HepG2 (cell line): ENCODE results near the gene ALDH3A1. TPM values are rescaled to one million over a fixed set of nuclear protein-coding genes. Genes with fewer than 3 reads are reported as not detected.

ENCODE experiments used
- ATAC-seq: fragments of 200-7000 bp; cut with Tn5 transposase; 3 replicates; pipeline ENCODE4 v1.9.1; 2020; ENCODE audit warnings: mild to moderate bottlenecking, moderate library complexity
- BruUV-seq: library from RNA; stranded (reverse); fragments of 400-500 nt; replicated peaks from 2 replicates; lab custom pipeline; 2021; lab: Mats Ljungman, UMichigan
- CTCF ChIA-PET: fragments of 300-600 bp; formaldehyde crosslinking; extraction: SDS; loops from one replicate; lab custom pipeline; 2021; ENCODE audit warnings: low total read pairs, inconsistent platforms, low intra/inter-chr PET ratio; lab: Yijun Ruan, JAX
- POLR2A ChIA-PET: fragments of 350-600 bp; sonication (Branson Sonifier 250); formaldehyde crosslinking; loops from one replicate; lab custom pipeline; 2020; ENCODE audit warnings: antibody characterized with exemption, inconsistent platforms; lab: Yijun Ruan, JAX
- DNase-seq: peaks from one replicate; pipeline ENCODE4 v3.0.0-alpha.2; 2015; ENCODE audit warnings: low spot score
- FAIRE-seq: peaks from 3 replicates; lab custom pipeline; 2011; peaks lifted over from hg19 to GRCh38; lab: Jason Lieb, UNC
- H2AFZ ChIP-seq: one replicate; pipeline ENCODE4 v1.6.1; 2011; ENCODE audit warnings: low read length, inconsistent platforms
- H3K27ac ChIP-seq: fragments of 300-600 bp; 3 replicates; pipeline ENCODE4 v1.8.0; 2011; ENCODE audit warnings: mixed run types, mild to moderate bottlenecking, mixed read lengths, low read length, inconsistent platforms; ENCODE audit not compliant: insufficient read depth; ENCODE audit errors: extremely low read length
- H3K27me3 ChIP-seq, 2 experiments: fragments of 200-600 bp in 1 of 2; 2 replicates in 1 of 2; 3 replicates in 1 of 2; pipeline versions ENCODE4 v1.6.0 to v1.8.0; 2011; ENCODE audit warnings: low read length in 2 of 2, mild to moderate bottlenecking in 2 of 2, moderate library complexity in 2 of 2, inconsistent platforms in 1 of 2; ENCODE audit not compliant: insufficient read depth in 2 of 2, control insufficient read depth in 1 of 2
- H3K36me3 ChIP-seq, 2 experiments: fragments of 200-600 bp in 1 of 2; replicated peaks in 1 of 2; 2 replicates in 1 of 2; 3 replicates in 1 of 2; pipeline versions ENCODE4 v1.5.1 to v1.8.0; 2011; ENCODE audit warnings: low read length in 2 of 2, inconsistent platforms in 1 of 2; ENCODE audit not compliant: insufficient read depth in 2 of 2, control insufficient read depth in 1 of 2
- H3K4me1 ChIP-seq: 2 replicates; pipeline ENCODE4 v1.5.1; 2012; ENCODE audit warnings: low read length, inconsistent platforms; ENCODE audit not compliant: insufficient read depth
- H3K4me2 ChIP-seq: 2 replicates; pipeline ENCODE4 v1.6.0; 2011; ENCODE audit warnings: low read depth, low read length, inconsistent platforms
- H3K4me3 ChIP-seq, 3 experiments: fragments of 200-600 bp in 1 of 3; sonication (generic), shearing (Covaris generic) in 1 of 3; replicated peaks in 1 of 3; 2 replicates each; pipeline ENCODE4 v1.5.1; 2011 to 2016; ENCODE audit warnings: low read length in 3 of 3, inconsistent platforms in 2 of 3, low read depth in 2 of 3, mild to moderate bottlenecking in 2 of 3, control low read depth in 1 of 3, mixed read lengths in 1 of 3; ENCODE audit not compliant: insufficient read depth in 1 of 3
- H3K79me2 ChIP-seq: one replicate; pipeline ENCODE4 v1.6.1; 2011; ENCODE audit warnings: low read length, inconsistent platforms; ENCODE audit not compliant: insufficient read depth
- H3K9ac ChIP-seq: 2 replicates; pipeline ENCODE4 v1.6.0; 2011; ENCODE audit warnings: mild to moderate bottlenecking, low read depth, low read length, inconsistent platforms; ENCODE audit not compliant: insufficient read depth
- H3K9me3 ChIP-seq: 2 replicates; pipeline ENCODE4 v1.5.1; 2012; ENCODE audit warnings: mild to moderate bottlenecking, low read length
- H4K20me1 ChIP-seq: 2 replicates; pipeline ENCODE4 v1.6.0; 2011; ENCODE audit warnings: inconsistent platforms, mild to moderate bottlenecking, low read length, moderate library complexity; ENCODE audit not compliant: insufficient read depth
- KDM6A ChIP-seq: IDR thresholded peaks from 2 replicates; pipeline ENCODE4 v1.6.1; 2016; ENCODE audit warnings: low read depth
- WGBS: methylation state at CpG from one replicate; pipeline ENCODE4 v1.1.6; 2017; ENCODE audit warnings: low lambda C conversion rate; 5-methylcytosine and 5-hydroxymethylcytosine counted together
- in situ Hi-C: cut with HindIII; loops from 2 replicates; pipeline ENCODE4 v1.10.0; 2017; ENCODE audit warnings: low pct_unique_long_range_greater_than_20kb; ENCODE audit not compliant: extremely low pct_ligation_motif_present
- intact Hi-C: fragments of 100-400 bp; cut with micrococcal nuclease; formaldehyde crosslinking; loops from one replicate; pipeline ENCODE4 v1.10.0; 2022; ENCODE audit not compliant: unreplicated experiment
- polyA plus RNA-seq, 8 experiments: library from polyadenylated mRNA; depleted of rRNA in 3 of 8; stranded (reverse) in 7 of 8; unstranded in 1 of 8; fragments of >200 nt; fragmentation: Illumina TruSeq in 4 of 8; extraction: Trizol in 4 of 8; gene quantifications; 2 replicates each; pipeline versions ENCODE4 v1.2.1 to v1.2.3, GENCODE V29; 2011 to 2016; ENCODE audit warnings: low read depth in 4 of 8, missing spikeins in 1 of 8, mixed read lengths in 1 of 8; ENCODE audit not compliant: insufficient read depth in 1 of 8
- total RNA-seq, 5 experiments: library from RNA; depleted of rRNA; stranded (reverse); fragments of >200 nt; fragmentation: Illumina TruSeq; extraction: Trizol; gene quantifications; 2 replicates each; pipeline ENCODE4 v1.2.3, GENCODE V29; 2016; ENCODE audit warnings: low read depth in 1 of 5
- TF ChIP-seq, protein P1 (sequence below): sonication (generic); formaldehyde crosslinking; IDR thresholded peaks from 2 replicates; pipeline ENCODE4 v1.5.1; 2020; ENCODE audit warnings: mild to moderate bottlenecking, missing genetic modification reagents, moderate library complexity
- TF ChIP-seq, protein P2 (sequence below): sonication (generic); formaldehyde crosslinking; IDR thresholded peaks from 2 replicates; pipeline ENCODE4 v1.5.0; 2020; ENCODE audit warnings: missing genetic modification reagents
- TF ChIP-seq, protein P3 (sequence below): sonication (generic); formaldehyde crosslinking; IDR thresholded peaks from 2 replicates; pipeline ENCODE4 v1.4.0; 2020; ENCODE audit warnings: missing genetic modification reagents

The ALDH3A1 gene
- total and polyA plus RNA-seq, 2 of the 13 experiments (the other 11 are each of a cell fraction or from before 2014, with no cell fraction given) = 0.07 to 0.62 TPM

DNA sequence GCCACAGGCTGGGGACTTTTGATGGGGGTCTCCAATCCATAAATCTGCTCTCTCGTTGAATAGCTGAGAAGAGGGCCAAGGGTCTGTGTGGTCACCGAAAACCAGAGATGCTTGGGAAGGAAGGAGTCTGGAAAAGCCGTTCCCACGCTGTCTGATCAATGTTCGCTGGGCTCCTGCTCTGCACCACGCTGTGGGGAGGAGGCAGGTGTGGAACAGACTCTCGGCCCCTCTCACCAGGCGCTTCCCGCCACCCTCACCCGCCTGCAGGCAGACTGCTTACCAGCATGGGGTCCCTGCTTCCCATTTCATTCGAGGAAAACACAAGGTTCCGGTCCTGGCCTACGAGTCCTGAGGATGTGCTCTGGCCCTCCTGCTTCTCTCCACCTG lies 702 bp upstream of the ALDH3A1 start:
- Histone ChIP-seq H3K9ac (no peak overlapping the region), H3K4me1 (peaks cover 64% of the 10 kb centered on the region), H3K79me2 (no peaks in the 10 kb centered on the region), H3K4me2 (peak overlapping the region; percentile 87), H3K4me3 (peak overlapping the region in 2 of 3 experiments; percentile 20 to 39; a peak in 2 of 6 replicates), H3K36me3 (no peaks in the 10 kb centered on the region), H4K20me1 (no peaks in the 10 kb centered on the region), H2AFZ (no peak overlapping the region), H3K9me3 (no peaks in the 10 kb centered on the region), H3K27me3 (no peaks in the 10 kb centered on the region), H3K27ac (no peak overlapping the region)
- ATAC-seq = peak; percentile 10; the same call in 2 of the 3 replicates
- DNase-seq = no peak
- POLR2A ChIA-PET = interaction anchor here (0.5 to 1.8 kb wide), 5 partner anchors 13 to 212 kb away, joined by 3 to 6 read pairs (median 4); partner anchors contain the start of gene ALDH3A2
- 82% methylated on average over 8 of the region's 13 CpGs for WGBS
- FAIRE-seq = no peak
- intact Hi-C loops = no loop called here
- no TSS peak for BruUV-seq
- in situ Hi-C loops = no loop called here
- CTCF ChIA-PET = no interaction called here
- TF ChIP-seq, protein P1, sequence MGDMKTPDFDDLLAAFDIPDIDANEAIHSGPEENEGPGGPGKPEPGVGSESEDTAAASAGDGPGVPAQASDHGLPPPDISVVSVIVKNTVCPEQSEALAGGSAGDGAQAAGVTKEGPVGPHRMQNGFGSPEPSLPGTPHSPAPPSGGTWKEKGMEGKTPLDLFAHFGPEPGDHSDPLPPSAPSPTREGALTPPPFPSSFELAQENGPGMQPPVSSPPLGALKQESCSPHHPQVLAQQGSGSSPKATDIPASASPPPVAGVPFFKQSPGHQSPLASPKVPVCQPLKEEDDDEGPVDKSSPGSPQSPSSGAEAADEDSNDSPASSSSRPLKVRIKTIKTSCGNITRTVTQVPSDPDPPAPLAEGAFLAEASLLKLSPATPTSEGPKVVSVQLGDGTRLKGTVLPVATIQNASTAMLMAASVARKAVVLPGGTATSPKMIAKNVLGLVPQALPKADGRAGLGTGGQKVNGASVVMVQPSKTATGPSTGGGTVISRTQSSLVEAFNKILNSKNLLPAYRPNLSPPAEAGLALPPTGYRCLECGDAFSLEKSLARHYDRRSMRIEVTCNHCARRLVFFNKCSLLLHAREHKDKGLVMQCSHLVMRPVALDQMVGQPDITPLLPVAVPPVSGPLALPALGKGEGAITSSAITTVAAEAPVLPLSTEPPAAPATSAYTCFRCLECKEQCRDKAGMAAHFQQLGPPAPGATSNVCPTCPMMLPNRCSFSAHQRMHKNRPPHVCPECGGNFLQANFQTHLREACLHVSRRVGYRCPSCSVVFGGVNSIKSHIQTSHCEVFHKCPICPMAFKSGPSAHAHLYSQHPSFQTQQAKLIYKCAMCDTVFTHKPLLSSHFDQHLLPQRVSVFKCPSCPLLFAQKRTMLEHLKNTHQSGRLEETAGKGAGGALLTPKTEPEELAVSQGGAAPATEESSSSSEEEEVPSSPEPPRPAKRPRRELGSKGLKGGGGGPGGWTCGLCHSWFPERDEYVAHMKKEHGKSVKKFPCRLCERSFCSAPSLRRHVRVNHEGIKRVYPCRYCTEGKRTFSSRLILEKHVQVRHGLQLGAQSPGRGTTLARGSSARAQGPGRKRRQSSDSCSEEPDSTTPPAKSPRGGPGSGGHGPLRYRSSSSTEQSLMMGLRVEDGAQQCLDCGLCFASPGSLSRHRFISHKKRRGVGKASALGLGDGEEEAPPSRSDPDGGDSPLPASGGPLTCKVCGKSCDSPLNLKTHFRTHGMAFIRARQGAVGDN (CRISPR knock-in tag) = 0 out of 2 replicates have a peak, but pooled peaks have one; percentile 4
- TF ChIP-seq, protein P2, sequence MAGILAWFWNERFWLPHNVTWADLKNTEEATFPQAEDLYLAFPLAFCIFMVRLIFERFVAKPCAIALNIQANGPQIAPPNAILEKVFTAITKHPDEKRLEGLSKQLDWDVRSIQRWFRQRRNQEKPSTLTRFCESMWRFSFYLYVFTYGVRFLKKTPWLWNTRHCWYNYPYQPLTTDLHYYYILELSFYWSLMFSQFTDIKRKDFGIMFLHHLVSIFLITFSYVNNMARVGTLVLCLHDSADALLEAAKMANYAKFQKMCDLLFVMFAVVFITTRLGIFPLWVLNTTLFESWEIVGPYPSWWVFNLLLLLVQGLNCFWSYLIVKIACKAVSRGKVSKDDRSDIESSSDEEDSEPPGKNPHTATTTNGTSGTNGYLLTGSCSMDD (CRISPR knock-in tag) = no peak
- TF ChIP-seq KDM6A = no peak
- TF ChIP-seq, protein P3, sequence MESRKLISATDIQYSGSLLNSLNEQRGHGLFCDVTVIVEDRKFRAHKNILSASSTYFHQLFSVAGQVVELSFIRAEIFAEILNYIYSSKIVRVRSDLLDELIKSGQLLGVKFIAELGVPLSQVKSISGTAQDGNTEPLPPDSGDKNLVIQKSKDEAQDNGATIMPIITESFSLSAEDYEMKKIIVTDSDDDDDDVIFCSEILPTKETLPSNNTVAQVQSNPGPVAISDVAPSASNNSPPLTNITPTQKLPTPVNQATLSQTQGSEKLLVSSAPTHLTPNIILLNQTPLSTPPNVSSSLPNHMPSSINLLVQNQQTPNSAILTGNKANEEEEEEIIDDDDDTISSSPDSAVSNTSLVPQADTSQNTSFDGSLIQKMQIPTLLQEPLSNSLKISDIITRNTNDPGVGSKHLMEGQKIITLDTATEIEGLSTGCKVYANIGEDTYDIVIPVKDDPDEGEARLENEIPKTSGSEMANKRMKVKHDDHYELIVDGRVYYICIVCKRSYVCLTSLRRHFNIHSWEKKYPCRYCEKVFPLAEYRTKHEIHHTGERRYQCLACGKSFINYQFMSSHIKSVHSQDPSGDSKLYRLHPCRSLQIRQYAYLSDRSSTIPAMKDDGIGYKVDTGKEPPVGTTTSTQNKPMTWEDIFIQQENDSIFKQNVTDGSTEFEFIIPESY (CRISPR knock-in tag) = peak; percentile 68; the same call in 1 of the 2 replicates
